ENCODE results near the gene CFAP57. TPM values are rescaled to one million over a fixed set of nuclear protein-coding genes. Genes with fewer than 3 reads are reported as not detected.

The CFAP57 gene
- total and polyA plus RNA-seq, 2 of the 8 experiments (the other 6 are each of a cell fraction or from before 2014, with no cell fraction given): 0.20 to 0.80 TPM

DNA sequence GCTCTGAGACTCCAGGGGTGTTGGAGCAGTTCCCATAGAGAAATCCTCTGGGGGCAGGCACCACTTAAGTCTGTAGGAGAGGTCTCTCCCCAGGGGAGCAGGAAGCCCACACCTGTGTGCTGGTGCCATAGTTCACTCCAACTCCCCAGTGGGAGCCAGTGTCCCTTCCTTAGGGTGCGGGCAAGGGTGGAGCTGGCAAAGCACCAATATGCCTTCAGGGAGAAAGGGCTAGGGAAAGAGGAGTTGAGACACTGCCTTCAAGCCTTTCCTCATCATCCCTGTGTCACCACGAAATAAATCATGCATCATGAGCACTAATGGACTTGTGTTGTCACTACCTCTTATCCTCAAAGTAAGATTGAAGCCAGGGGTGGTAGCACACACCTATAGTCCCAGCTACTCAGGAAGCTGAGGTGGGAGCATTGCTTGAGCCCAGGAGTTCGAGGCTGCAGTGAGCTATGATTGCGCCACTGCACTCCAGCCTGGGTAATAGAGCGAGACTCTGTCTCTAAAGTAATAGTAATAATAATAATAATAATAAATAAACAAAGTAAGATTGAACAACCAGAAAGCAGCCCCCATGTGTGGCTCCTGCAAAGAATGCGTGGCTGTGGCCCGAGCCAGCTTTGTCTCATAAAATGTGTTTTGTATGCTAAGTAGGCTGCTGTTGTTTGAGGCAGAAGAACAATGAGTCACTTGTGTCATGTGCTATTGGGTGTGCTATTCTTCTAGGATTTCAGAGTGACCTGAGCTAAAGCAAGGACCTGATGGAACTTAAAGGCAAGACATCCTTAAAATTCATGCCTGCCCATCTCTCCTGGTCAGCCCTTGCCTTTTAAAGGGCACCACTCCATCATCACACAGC is 122.0 kb downstream of the CFAP57 start:
- no peak overlapping the region for H2AK5ac ChIP-seq (ENCODE audit: low read depth, low read length)
- H2AFZ ChIP-seq (ENCODE audit: low read length): no peak overlapping the region
- no peak for DNase-seq (ENCODE audit: low read depth in 1 of 2, low spot score in 2 of 2)
- no peaks in the 10 kb centered on the region for H4K20me1 ChIP-seq (replicated peaks in 1 of 2; ENCODE audit: control insufficient read depth in 1 of 2, insufficient read depth in 2 of 2, low read length in 2 of 2)
- no peak overlapping the region for H4K5ac ChIP-seq (ENCODE audit: insufficient read length, low read depth, low read length)
- POLR2A ChIA-PET (ENCODE audit: partially characterized antibody): interaction anchor here (1.0 to 2.6 kb wide), 5 partner anchors 9 to 64 kb away, joined by 3 to 15 read pairs (median 5); partner anchors contain the start of genes C1orf210, CDC20 and TMEM125
- H3K27me3 ChIP-seq (replicated peaks in 1 of 4; ENCODE audit: control insufficient read depth in 3 of 4, extremely low read depth in 1 of 4, insufficient read depth in 3 of 4, low read length in 3 of 4): no peaks in the 10 kb centered on the region
- no peak overlapping the region; the same call in 1 of the 2 replicates for H3K18ac ChIP-seq (ENCODE audit: extremely low read depth, low read length)
- peak overlapping the region; percentile 91; the same call in 1 of the 2 replicates for H2BK20ac ChIP-seq (ENCODE audit: low read length)
- H3K4me3 ChIP-seq (ENCODE audit: extremely low read depth in 1 of 4, insufficient read depth in 2 of 4, low read depth in 3 of 4, low read length in 4 of 4): no peak overlapping the region
- peak overlapping the region; percentile 58 for H4K91ac ChIP-seq (replicated peaks; ENCODE audit: insufficient read length, low read length)
- H3K4me1 ChIP-seq (replicated peaks in 1 of 4; ENCODE audit: control insufficient read depth in 3 of 4, insufficient read depth in 4 of 4, low read length in 3 of 4): peaks cover 0 to 8% (median 4%) of the 10 kb centered on the region in 4 experiments; a peak in 4 of 7 replicates
- no peak overlapping the region for H3K14ac ChIP-seq (ENCODE audit: insufficient read length)
- peak overlapping the region; percentile 96 for H2BK12ac ChIP-seq (ENCODE audit: low read depth, low read length)
- peak overlapping the region; percentile 40; the same call in 1 of the 2 replicates for H2BK5ac ChIP-seq (ENCODE audit: low read depth, low read length)
- H3K56ac ChIP-seq (replicated peaks; ENCODE audit: insufficient read length, low read depth, low read length): no peak overlapping the region
- no peak for FAIRE-seq
- no peak overlapping the region for H2BK120ac ChIP-seq (replicated peaks; ENCODE audit: low read depth, low read length)
- no peaks in the 10 kb centered on the region for H3K36me3 ChIP-seq (ENCODE audit: control insufficient read depth in 2 of 4, insufficient read depth in 4 of 4, low read length in 3 of 4)
- H4K8ac ChIP-seq (ENCODE audit: extremely low read depth, insufficient read depth, low read length): peak overlapping the region; percentile 7; the same call in 1 of the 2 replicates
- H3K4ac ChIP-seq (replicated peaks; ENCODE audit: insufficient read length, low read depth, low read length): no peak overlapping the region
- H3K9ac ChIP-seq (replicated peaks in 1 of 4; ENCODE audit: extremely low read depth in 1 of 4, low read depth in 3 of 4, low read length in 3 of 4): no peak overlapping the region
- H3K79me2 ChIP-seq (ENCODE audit: control insufficient read depth in 1 of 2, insufficient read depth in 2 of 2, low read length in 2 of 2): no peaks in the 10 kb centered on the region
- H3K27ac ChIP-seq (ENCODE audit: low read depth, low read length): no peak overlapping the region
- H3K23ac ChIP-seq (ENCODE audit: insufficient read length): no peak overlapping the region
- no peaks in the 10 kb centered on the region for H3K79me1 ChIP-seq (ENCODE audit: low read depth, low read length)
- H2BK15ac ChIP-seq (ENCODE audit: low read length): peak overlapping the region; percentile 0; the same call in 1 of the 2 replicates
- no peaks in the 10 kb centered on the region; the same call in 1 of the 2 replicates for H3K23me2 ChIP-seq (ENCODE audit: low read depth, low read length)
- 90% methylated on average over 7 of the region's 7 CpGs; no CpG with 5 or more reads in 1 of the 2 experiments for WGBS, 2 experiments (ENCODE audit: extremely low coverage in 1 of 2, insufficient coverage in 1 of 2, insufficient read length in 1 of 2, insufficient replicate concordance in 2 of 2, low coverage in 1 of 2, low lambda C conversion rate in 2 of 2, missing lambda C conversion rate in 1 of 2)
- CTCF ChIA-PET (ENCODE audit: partially characterized antibody): interaction anchor here (1.0 to 3.1 kb wide), 5 partner anchors 9 to 120 kb away, joined by 3 to 26 read pairs (median 5); partner anchors contain the start of gene C1orf210
- no peaks in the 10 kb centered on the region for H3K9me3 ChIP-seq (ENCODE audit: insufficient read depth in 2 of 2, low read depth in 1 of 2, low read length in 1 of 2)
- H3K4me2 ChIP-seq (ENCODE audit: insufficient read depth in 1 of 2, low read depth in 2 of 2, low read length in 2 of 2): no peak overlapping the region
- no peak for TF ChIP-seq MAX (IDR thresholded peaks at IDR 0.05)
- TF ChIP-seq EGR1 (IDR thresholded peaks at IDR 0.05; ENCODE audit: borderline replicate concordance, low read depth, low read length): no peak
- TF ChIP-seq CREB1 (IDR thresholded peaks at IDR 0.05): no peak
- no peak for TF ChIP-seq MAFK (IDR thresholded peaks at IDR 0.05; ENCODE audit: low read depth, low read length)
- no peak for TF ChIP-seq CBX5 (IDR thresholded peaks at IDR 0.05; ENCODE audit: low read depth, low read length)
- no peak for TF ChIP-seq EZH2 (IDR thresholded peaks at IDR 0.05; ENCODE audit: low read depth, low read length, severe bottlenecking)
- no peak for TF ChIP-seq KDM4A (IDR thresholded peaks at IDR 0.05; ENCODE audit: low read depth, low read length, severe bottlenecking)
- no peak for TF ChIP-seq BCL11A (IDR thresholded peaks at IDR 0.05; ENCODE audit: low read depth in 2 of 2, low read length in 2 of 2)
- TF ChIP-seq TCF12 (IDR thresholded peaks at IDR 0.05; ENCODE audit: low read depth, low read length): no peak
- TF ChIP-seq RBBP5 (IDR thresholded peaks at IDR 0.05; ENCODE audit: borderline replicate concordance, low read depth, low read length): no peak
- no peak for TF ChIP-seq TAF7 (optimal IDR thresholded peaks at IDR 0.05; ENCODE audit: borderline replicate concordance, low read depth, low read length)
- no peak for TF ChIP-seq JUN (IDR thresholded peaks at IDR 0.05; ENCODE audit: low read depth, low read length)

Data from H1 (cell line).